Muscle of arm (tissue), 12 donors: ENCODE results near the gene GCFC2. TPM values are rescaled to one million over a fixed set of nuclear protein-coding genes. Genes with fewer than 3 reads are reported as not detected.
"Not testable (repeated sequence)": the region's sequence is repeated elsewhere in the genome, so short reads cannot be mapped to it uniquely, and the experiment has no call there.

ENCODE experiments used
- DNase-seq: peaks from one replicate; pipeline ENCODE4 v3.0.0-alpha.2; 2013
- polyA plus RNA-seq, 12 donors: library from polyadenylated mRNA; unstranded; fragments of 120-200 nt; gene quantifications; one replicate each; pipeline ENCODE4 v1.2.1, GENCODE V29; 2013; ENCODE audit not compliant: insufficient read length in 12 of 12

Gene GCFC2
- polyA plus RNA-seq, 12 donors, result 18.9 to 39.1 (median 29.5) TPM; not detected in 1

DNA sequence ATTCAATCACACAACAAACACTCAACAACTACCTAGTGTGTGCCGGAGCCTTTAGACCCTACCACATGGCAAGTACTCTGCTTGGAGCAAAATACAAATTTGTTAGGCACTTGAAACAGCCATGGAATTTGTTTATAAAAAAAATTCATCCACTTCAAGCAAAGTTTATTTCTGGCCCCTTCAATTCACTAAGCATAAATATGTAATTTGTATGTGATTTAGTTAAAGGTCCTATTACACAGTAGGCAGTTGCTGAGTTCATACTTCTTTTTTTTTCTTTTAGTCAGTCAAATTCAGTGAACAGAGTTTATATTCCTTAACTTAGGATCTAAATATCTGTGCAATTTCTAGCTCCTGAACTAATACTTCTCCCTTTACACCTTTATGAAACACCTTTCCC lies 22.5 kb downstream of the GCFC2 start:
- DNase-seq, result no peak

DNA sequence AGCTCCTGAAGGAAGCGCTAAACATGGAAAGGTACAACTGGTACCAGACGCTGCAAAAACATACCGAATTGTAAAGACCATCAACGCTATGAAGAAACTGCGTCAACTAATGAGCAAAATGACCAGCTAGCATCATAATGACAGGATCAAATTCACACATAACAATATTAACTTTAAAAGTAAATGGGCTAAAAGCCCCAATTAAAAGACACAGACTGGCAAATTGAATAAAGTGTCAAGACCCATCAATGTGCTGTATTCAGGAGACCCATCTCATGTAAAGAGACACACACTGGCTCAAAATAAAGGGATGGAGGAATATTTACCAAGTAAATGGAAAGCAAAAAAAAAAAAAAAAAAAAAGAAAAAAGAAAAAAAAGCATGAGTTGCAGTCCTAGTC lies 27.3 kb downstream of the GCFC2 start:
- not testable (repeated sequence) for DNase-seq

DNA sequence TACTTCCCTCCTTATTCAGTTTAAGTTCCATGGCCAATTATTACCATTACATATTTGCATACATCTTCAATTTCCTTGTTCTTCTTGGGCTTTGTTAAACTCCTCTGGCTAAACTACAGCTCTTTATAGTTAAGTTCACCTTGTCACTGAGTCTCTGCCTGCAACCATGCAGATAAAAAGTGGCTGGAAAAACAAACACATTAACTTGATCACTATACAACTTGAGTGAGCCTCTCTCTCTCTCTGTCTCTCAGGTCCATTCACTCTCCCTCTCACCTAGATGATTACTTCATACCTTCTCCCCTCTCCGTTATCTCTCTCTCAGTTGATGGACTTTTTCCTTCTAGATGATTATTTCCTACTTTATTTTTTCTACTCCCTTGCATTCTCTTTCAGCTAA lies 30.3 kb downstream of the GCFC2 start:
- DNase-seq, result no peak

GRCh38 chr2:75679556-75679955 lies 31.2 kb downstream of the GCFC2 start:
- no peak for DNase-seq

- DNase-seq, result no peak
Observed at GRCh38 chr2:75676464-75676863, 34.3 kb downstream of the GCFC2 start.

DNA sequence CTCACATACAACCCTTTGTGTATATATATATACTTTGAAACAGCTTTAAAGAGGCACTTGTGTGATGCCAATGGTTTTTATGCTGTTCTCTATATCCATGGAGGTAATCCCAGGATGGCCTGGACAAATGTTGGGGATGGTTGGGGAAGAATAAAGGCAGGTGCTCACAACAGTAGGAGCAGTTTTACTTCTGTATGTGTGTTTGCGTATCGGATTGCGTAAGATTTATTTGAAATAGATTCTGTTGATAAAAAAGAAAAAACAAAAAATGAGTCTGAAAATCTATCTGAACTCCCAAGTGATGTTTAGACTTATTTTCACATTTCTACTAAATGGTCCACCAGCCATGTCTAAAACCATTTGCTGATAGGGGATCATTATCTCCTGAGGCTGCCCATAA lies 34.8 kb downstream of the GCFC2 start:
- DNase-seq, result no peak

GRCh38 chr2:75675423-75675822 lies 35.3 kb downstream of the GCFC2 start:
- not testable (repeated sequence) for DNase-seq

DNA sequence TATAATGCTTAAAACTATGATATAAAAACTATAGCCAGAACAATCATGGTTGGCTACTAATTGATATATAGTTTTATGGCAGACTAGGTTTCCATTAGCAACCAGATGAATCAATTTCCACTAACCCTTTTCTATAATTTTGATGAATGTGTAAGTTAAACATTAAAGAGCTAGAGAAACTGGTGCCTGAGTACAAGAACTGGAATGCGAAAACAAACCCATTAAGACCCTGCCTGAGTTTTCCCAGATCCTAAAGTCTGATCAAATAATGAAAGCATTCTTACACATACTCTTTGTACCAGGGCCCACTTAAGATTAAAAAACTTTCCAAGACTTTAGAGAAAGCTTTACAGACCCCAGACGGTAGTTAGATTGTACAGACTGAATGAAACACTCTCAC lies 42.8 kb downstream of the GCFC2 start:
- no peak for DNase-seq

DNA sequence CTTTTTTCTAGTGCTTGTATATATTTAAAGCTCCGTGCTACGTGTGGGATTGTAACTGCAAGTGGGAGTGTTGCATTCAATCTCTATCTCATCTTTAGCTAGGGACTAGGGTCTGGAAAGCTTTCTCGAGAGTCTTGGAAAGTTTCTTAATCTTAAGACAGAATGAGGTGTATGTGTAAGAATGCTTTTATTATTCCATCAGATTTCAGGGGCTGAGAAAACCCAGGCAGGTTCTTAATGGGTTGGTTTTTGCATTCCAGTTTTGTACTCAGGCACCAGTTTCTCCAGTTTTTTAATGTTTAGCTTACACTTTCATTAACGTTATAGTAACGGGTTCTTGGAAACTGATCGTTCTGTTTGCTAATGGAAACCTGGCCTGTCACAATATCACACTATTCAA lies 43.8 kb downstream of the GCFC2 start:
- DNase-seq, result no peak

GRCh38 chr2:75657798-75658197 lies 52.9 kb downstream of the GCFC2 start:
- DNase-seq, result no peak

DNA sequence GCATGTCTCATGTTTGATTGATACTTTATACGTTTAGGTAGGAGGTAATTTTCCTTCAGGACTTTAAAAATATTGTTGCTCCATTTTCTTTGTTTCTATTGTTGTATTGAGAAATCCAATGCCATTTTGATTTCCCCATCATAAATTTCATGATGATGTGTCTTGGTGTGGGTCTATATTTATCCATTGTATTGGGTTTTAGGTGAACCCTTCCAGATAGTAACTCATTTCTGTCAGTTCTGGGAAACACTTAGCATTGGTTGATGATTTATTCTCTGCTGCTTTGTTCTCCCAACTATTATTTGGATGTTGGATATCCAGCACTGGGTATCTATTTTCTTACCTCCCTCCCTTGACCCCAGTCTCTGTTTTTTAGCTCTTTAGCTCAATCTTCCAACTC lies 54.2 kb downstream of the GCFC2 start:
- DNase-seq, result no peak

- no peak for DNase-seq
Observed at GRCh38 chr2:75655861-75656260, 54.9 kb downstream of the GCFC2 start.

GRCh38 chr2:75654012-75654411 lies 56.7 kb downstream of the GCFC2 start:
- no peak for DNase-seq

- DNase-seq, result no peak
Observed at GRCh38 chr2:75647771-75648170, 62.9 kb downstream of the GCFC2 start.

DNA sequence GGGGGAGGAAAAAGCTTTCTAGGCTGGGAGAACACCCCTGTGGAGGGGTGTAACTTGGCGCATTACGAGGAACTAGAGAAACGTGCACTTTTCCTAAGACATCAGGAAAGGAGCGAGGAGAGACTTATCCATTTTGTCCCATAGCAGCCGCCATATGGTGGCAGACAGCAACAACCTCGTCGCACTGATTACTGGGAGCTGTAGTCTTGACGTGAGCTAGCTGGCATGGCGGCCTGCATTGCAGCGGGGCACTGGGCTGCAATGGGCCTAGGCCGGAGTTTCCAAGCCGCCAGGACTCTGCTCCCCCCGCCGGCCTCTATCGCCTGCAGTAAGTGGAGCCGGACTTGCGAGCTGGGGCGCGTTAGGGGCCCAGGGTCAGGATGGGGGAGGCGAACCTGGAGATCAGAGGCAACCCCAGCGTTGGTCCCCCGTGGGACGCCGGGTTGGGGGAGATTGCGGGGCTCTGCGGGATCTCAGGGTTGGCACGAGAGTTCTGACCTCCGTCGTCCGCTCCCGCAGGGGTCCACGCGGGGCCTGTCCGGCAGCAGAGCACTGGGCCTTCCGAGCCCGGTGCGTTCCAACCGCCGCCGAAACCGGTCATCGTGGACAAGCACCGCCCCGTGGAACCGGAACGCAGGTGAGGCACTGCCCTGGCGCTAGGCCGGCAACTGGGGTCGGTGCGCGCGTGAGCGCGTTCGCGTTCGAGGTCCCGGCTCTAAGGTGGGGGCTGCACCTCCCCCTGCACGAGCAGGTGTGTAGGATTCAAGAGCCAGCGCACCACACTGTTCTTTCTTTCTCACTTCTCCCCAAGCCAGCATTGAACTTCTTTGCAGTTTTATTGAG lies 63.9 kb downstream of the GCFC2 start, which contains the start of gene MRPL19:
TSS of gene MRPL19 (plus strand) at position 201 of the 843 bp plus-strand sequence. CDS start at position 226, 25 bp downstream.
- peak; percentile 90 for DNase-seq

DNA sequence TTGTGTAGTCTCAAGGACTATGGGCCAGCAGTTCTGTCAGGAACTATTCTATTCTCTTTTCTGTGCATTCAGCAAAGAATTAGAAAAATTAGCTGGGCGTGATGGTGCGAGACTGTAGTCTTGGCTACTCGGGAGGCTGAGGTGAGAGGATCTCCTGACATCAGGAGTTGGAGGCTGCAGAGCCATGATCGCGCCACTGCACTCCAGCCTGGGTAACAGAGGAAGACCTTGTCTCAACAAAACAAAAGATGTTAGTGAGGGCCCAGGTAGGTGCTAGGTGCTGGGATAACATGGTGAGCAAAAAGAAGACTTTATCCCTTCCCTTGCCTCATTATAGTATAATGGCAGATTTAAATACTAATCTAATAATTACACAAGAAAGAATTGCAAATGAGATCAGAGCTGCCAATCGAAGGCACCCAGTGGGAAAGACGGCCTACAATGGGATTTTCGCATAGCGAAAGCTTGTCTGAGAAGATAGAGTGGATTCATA lies 64.6 kb downstream of the GCFC2 start:
- DNase-seq, result no peak

- DNase-seq, result no peak
Observed at GRCh38 chr2:75645643-75646042, 65.1 kb downstream of the GCFC2 start.

- no peak for DNase-seq
Observed at GRCh38 chr2:75643980-75644379, 66.7 kb downstream of the GCFC2 start.

- no peak for DNase-seq
Observed at GRCh38 chr2:75641587-75641986, 69.1 kb downstream of the GCFC2 start.

- peak; percentile 81 for DNase-seq
Observed at GRCh38 chr2:75640621-75641121, 70.0 kb downstream of the GCFC2 start.

DNA sequence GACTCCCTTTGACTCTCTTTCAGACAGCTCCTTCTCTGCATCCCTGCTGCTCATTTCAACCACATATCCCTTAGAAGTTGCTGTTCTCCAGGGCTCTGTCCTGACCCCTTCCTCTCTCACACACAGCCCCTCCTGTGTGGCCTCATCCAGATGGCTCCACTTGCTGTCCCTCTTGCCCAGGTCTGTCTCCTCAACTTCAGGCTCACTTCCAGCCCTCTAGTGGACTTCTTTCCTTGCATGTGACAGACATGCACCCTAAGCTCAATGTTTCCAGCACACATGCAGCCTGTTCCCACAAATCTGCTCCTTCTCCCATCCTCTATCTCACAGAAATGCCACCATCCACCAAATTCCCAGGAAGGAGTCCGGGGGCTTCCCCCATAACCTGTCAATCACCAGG lies 73.1 kb downstream of the GCFC2 start:
- no peak for DNase-seq

- no peak for DNase-seq
Observed at GRCh38 chr2:75634945-75635344, 75.8 kb downstream of the GCFC2 start.

DNA sequence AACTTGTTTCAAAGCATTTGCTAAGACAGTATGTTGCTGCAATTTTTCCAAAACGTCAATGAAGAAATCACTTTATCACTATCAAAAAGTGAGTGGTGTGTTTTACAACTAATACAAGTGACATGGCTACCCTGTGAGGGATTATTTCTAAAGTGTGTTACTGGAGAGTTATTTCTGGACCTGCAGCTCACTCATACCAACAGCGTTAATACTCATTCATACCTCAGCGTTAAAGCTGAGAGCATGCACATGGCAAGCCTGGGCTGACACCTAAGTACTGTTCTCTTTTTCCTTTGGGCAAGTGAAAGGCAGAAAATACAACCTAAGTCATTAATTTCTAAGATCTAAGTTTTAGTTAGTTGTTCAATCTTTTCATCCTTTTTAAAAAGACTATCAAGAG lies 77.1 kb downstream of the GCFC2 start:
- DNase-seq, result no peak

GRCh38 chr2:75632813-75633212 lies 77.9 kb downstream of the GCFC2 start:
- no peak for DNase-seq
